GM21786 (cell line): Measurements from ENCODE around the gene EEF2KMT.
"Not testable (repeated sequence)": the region's sequence is repeated elsewhere in the genome, so short reads cannot be mapped to it uniquely, and the experiment has no call there.

Experiments
- ATAC-seq: cut with Tn5 transposase; IDR thresholded peaks from one replicate; pipeline ENCODE4 v1.9.1; 2021; ENCODE audit not compliant: unreplicated experiment

The EEF2KMT gene

GRCh38 chr16:5095145-5095830, 2.3 kb downstream of the EEF2KMT start:
- not testable (repeated sequence) for ATAC-seq

GRCh38 chr16:5093746-5094145, 3.8 kb downstream of the EEF2KMT start:
- ATAC-seq, result not testable (repeated sequence)

GRCh38 chr16:5093081-5093480, 4.5 kb downstream of the EEF2KMT start:
- ATAC-seq, result not testable (repeated sequence)

- not testable (repeated sequence) for ATAC-seq
Measured at GRCh38 chr16:5090592-5090991, 7.0 kb downstream of the EEF2KMT start.

GRCh38 chr16:5089911-5090555, 7.6 kb downstream of the EEF2KMT start:
- not testable (repeated sequence) for ATAC-seq

- ATAC-seq, result not testable (repeated sequence)
Measured at GRCh38 chr16:5088936-5089335, 8.7 kb downstream of the EEF2KMT start.

- ATAC-seq, result not testable (repeated sequence)
Measured at GRCh38 chr16:5088086-5088790, 9.4 kb downstream of the EEF2KMT start.

GRCh38 chr16:5085716-5086115, 11.9 kb downstream of the EEF2KMT start:
- ATAC-seq, result not testable (repeated sequence)

- ATAC-seq, result not testable (repeated sequence)
Measured at GRCh38 chr16:5084802-5085201, 12.8 kb downstream of the EEF2KMT start.

- ATAC-seq, result not testable (repeated sequence)
Measured at GRCh38 chr16:5084099-5084731, 13.4 kb downstream of the EEF2KMT start.

GRCh38 chr16:5083646-5084045, 13.9 kb downstream of the EEF2KMT start:
- ATAC-seq, result not testable (repeated sequence)

GRCh38 chr16:5080996-5081395, 16.6 kb downstream of the EEF2KMT start:
- not testable (repeated sequence) for ATAC-seq

GRCh38 chr16:5080461-5080860, 17.1 kb downstream of the EEF2KMT start:
- ATAC-seq, result not testable (repeated sequence)

- no peak for ATAC-seq
Measured at GRCh38 chr16:5078626-5079025, 19.0 kb downstream of the EEF2KMT start.

- no peak for ATAC-seq
Measured at GRCh38 chr16:5077304-5077703, 20.3 kb downstream of the EEF2KMT start.

- ATAC-seq, result no peak
Measured at GRCh38 chr16:5075637-5076036, 22.0 kb downstream of the EEF2KMT start.

GRCh38 chr16:5073771-5074170, 23.8 kb downstream of the EEF2KMT start:
- ATAC-seq, result not testable (repeated sequence)

GRCh38 chr16:5073279-5073629, 24.3 kb downstream of the EEF2KMT start:
- ATAC-seq, result no peak

GRCh38 chr16:5072334-5073278, 25.0 kb downstream of the EEF2KMT start:
- ATAC-seq, result peak; percentile 12

GRCh38 chr16:5071681-5072333, 25.8 kb downstream of the EEF2KMT start, which contains the start of gene ALG1:
ALG1 (plus strand) TSS chr16:5071843; CDS start chr16:5071850, 7 bp downstream.
- peak; percentile 81 for ATAC-seq
